ENCODE results near the gene HMOX1. TPM values are rescaled to one million over a fixed set of nuclear protein-coding genes. Genes with fewer than 3 reads are reported as not detected.

Gene HMOX1
- total and polyA plus RNA-seq, 2 of the 8 experiments (the other 6 are each of a cell fraction or from before 2014, with no cell fraction given): 25.0 to 41.6 TPM

DNA sequence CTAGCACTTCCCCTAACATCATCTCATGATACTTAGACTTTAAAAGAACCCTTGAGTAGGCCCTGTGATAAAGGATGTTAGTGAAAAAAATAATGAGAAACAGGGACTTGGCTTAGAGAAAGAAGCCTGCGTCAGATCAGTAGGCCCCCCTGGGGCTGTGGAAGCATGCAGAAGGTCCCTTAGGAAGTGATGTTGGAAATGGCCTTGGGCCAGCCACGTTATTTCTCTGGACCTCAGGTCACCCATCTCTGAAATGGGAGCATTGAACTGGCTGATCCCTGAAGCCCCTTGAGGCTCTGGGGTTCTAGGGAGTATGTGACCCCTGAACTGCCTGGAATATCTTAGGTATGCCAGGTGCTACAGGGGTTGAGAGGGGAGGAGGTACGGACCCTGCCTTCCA, 59.2 kb downstream of the HMOX1 start (continued):
- TF ChIP-seq, protein P1, sequence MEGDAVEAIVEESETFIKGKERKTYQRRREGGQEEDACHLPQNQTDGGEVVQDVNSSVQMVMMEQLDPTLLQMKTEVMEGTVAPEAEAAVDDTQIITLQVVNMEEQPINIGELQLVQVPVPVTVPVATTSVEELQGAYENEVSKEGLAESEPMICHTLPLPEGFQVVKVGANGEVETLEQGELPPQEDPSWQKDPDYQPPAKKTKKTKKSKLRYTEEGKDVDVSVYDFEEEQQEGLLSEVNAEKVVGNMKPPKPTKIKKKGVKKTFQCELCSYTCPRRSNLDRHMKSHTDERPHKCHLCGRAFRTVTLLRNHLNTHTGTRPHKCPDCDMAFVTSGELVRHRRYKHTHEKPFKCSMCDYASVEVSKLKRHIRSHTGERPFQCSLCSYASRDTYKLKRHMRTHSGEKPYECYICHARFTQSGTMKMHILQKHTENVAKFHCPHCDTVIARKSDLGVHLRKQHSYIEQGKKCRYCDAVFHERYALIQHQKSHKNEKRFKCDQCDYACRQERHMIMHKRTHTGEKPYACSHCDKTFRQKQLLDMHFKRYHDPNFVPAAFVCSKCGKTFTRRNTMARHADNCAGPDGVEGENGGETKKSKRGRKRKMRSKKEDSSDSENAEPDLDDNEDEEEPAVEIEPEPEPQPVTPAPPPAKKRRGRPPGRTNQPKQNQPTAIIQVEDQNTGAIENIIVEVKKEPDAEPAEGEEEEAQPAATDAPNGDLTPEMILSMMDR (IDR thresholded peaks at IDR 0.05; ENCODE audit: control extremely low read depth in 1 of 3, insufficient read depth in 1 of 3, low read depth in 1 of 3, low read length in 3 of 3): no peak
- TF ChIP-seq RBBP5 (IDR thresholded peaks at IDR 0.05; ENCODE audit: borderline replicate concordance, low read depth, low read length) (no peak), KDM1A (IDR thresholded peaks at IDR 0.05; ENCODE audit: borderline replicate concordance, low read length) (no peak), RXRA (IDR thresholded peaks at IDR 0.05; ENCODE audit: insufficient read depth, low read depth, low read length) (no peak), KDM5A (IDR thresholded peaks at IDR 0.05; ENCODE audit: low read length) (no peak), RFX5 (IDR thresholded peaks at IDR 0.05; ENCODE audit: borderline replicate concordance, low read depth, low read length) (no peak)
